Epithelial cell of proximal tubule (primary cell): Measurements from ENCODE around the gene IGSF9B. TPM values are rescaled to one million over a fixed set of nuclear protein-coding genes. Genes with fewer than 3 reads are reported as not detected.

Experiments used
- DNase-seq: peaks from one replicate; pipeline ENCODE4 v3.0.0-alpha.2; 2011; ENCODE audit warnings: low read depth
- H3K4me3 ChIP-seq: 2 replicates; pipeline ENCODE4 v1.5.1; 2011; ENCODE audit warnings: low read depth, mild to moderate bottlenecking, low read length
- CTCF ChIP-seq: conservative IDR thresholded peaks from 2 replicates; pipeline ENCODE4 v1.5.1; 2012; ENCODE audit warnings: low read depth, mild to moderate bottlenecking, low read length
- total RNA-seq: library from RNA; depleted of rRNA; stranded (reverse); fragments of >200 nt; gene quantifications from 2 replicates; pipeline ENCODE4 v1.2.3, GENCODE V29; 2015

The IGSF9B gene
- total RNA-seq, 1 donor from 2014 or later = 1.0 TPM

- DNase-seq = no peak
- no peak overlapping the region for H3K4me3 ChIP-seq
- no peak for TF ChIP-seq CTCF
Measured at GRCh38 chr11:133896642-133897330, 60.0 kb downstream of the IGSF9B start.

- no peak for DNase-seq
- TF ChIP-seq CTCF = no peak
- H3K4me3 ChIP-seq = no peak overlapping the region
Measured at GRCh38 chr11:133896028-133896427, 60.7 kb downstream of the IGSF9B start.

GRCh38 chr11:133895551-133895950, 61.2 kb downstream of the IGSF9B start:
- no peak for TF ChIP-seq CTCF
- H3K4me3 ChIP-seq = no peak overlapping the region
- DNase-seq = no peak

- DNase-seq = no peak
- TF ChIP-seq CTCF = no peak
- no peak overlapping the region for H3K4me3 ChIP-seq
Measured at GRCh38 chr11:133895061-133895479, 61.7 kb downstream of the IGSF9B start.

GRCh38 chr11:133893381-133893780, 63.4 kb downstream of the IGSF9B start:
- TF ChIP-seq CTCF = no peak

GRCh38 chr11:133892584-133893380, 64.0 kb downstream of the IGSF9B start:
- no peak for DNase-seq
- H3K4me3 ChIP-seq = no peak overlapping the region
- no peak for TF ChIP-seq CTCF

More at GRCh38 chr11:133893381-133893780, 63.4 kb downstream of the IGSF9B start:
- no peak overlapping the region for H3K4me3 ChIP-seq
- DNase-seq = no peak
